ENCODE data around the gene HES5.

Gene HES5

GRCh38 chr1:2556277-2556677, 26.2 kb upstream of the HES5 start, which contains the start of gene TNFRSF14:
TNFRSF14 (plus strand) TSS chr1:2556371; CDS start chr1:2556665, 294 bp downstream.
- Histone ChIP-seq H2AFZ (ENCODE audit: low read depth, low read length) (no peak within 1 kb of the TSS; the same call in 1 of the 2 replicates), H3K36me3 (replicated peaks; ENCODE audit: low read depth, low read length) (peaks cover 14% of the 10 kb centered on the region), H3K9me3 (ENCODE audit: insufficient read depth, low read length) (no peaks in the 10 kb centered on the region), H3K9ac (ENCODE audit: low read length) (peak within 1 kb of the TSS; percentile 99), H3K4me1 (ENCODE audit: low read length) (peaks cover 34% of the 10 kb centered on the region), H4K20me1 (ENCODE audit: insufficient read depth, low read length) (no peaks in the 10 kb centered on the region), H3K4me3 (ENCODE audit: low read length) (peak within 1 kb of the TSS; percentile 97), H3K27me3 (ENCODE audit: low read depth, low read length) (no peaks in the 10 kb centered on the region), H3K27ac (ENCODE audit: low read length) (peak within 1 kb of the TSS; percentile 77), H3K4me2 (ENCODE audit: low read length) (peak within 1 kb of the TSS; percentile 99), H3K79me2 (ENCODE audit: low read length) (no peaks in the 10 kb centered on the region; the same call in 1 of the 2 replicates)
- TF ChIP-seq CTCF (IDR thresholded peaks at IDR 0.05; ENCODE audit: low read depth, low read length) (no peak), EZH2phosphoT487 (IDR thresholded peaks at IDR 0.05; ENCODE audit: low read depth) (no peak)

- Histone ChIP-seq H3K4me1 (ENCODE audit: low read length) (peaks cover 39% of the 10 kb centered on the region), H3K4me3 (ENCODE audit: low read length) (peak overlapping the region; percentile 97), H3K4me2 (ENCODE audit: low read length) (peak overlapping the region; percentile 99), H3K27ac (ENCODE audit: low read length) (peak overlapping the region; percentile 77), H3K9ac (ENCODE audit: low read length) (peak overlapping the region; percentile 99), H3K9me3 (ENCODE audit: insufficient read depth, low read length) (no peaks in the 10 kb centered on the region), H2AFZ (ENCODE audit: low read depth, low read length) (no peak overlapping the region), H4K20me1 (ENCODE audit: insufficient read depth, low read length) (no peaks in the 10 kb centered on the region), H3K27me3 (ENCODE audit: low read depth, low read length) (no peaks in the 10 kb centered on the region), H3K36me3 (replicated peaks; ENCODE audit: low read depth, low read length) (peaks cover 14% of the 10 kb centered on the region), H3K79me2 (ENCODE audit: low read length) (no peaks in the 10 kb centered on the region; the same call in 1 of the 2 replicates)
- TF ChIP-seq EZH2phosphoT487 (IDR thresholded peaks at IDR 0.05; ENCODE audit: low read depth) (no peak), CTCF (IDR thresholded peaks at IDR 0.05; ENCODE audit: low read depth, low read length) (no peak)
These were observed 25.7 kb upstream of the HES5 start for GRCh38 chr1:2555634-2556276.

GRCh38 chr1:2554621-2555387, 24.7 kb upstream of the HES5 start:
- H3K79me2 ChIP-seq (ENCODE audit: low read length): no peaks in the 10 kb centered on the region; the same call in 1 of the 2 replicates
- H3K9me3 ChIP-seq (ENCODE audit: insufficient read depth, low read length): no peaks in the 10 kb centered on the region
- H3K27ac ChIP-seq (ENCODE audit: low read length): peak overlapping the region; percentile 77
- TF ChIP-seq EZH2phosphoT487 (IDR thresholded peaks at IDR 0.05; ENCODE audit: low read depth): no peak
- TF ChIP-seq CTCF (IDR thresholded peaks at IDR 0.05; ENCODE audit: low read depth, low read length): peak; percentile 81
- H2AFZ ChIP-seq (ENCODE audit: low read depth, low read length): no peak overlapping the region
- H4K20me1 ChIP-seq (ENCODE audit: insufficient read depth, low read length): no peaks in the 10 kb centered on the region
- peak overlapping the region; percentile 99 for H3K4me2 ChIP-seq (ENCODE audit: low read length)
- H3K27me3 ChIP-seq (ENCODE audit: low read depth, low read length): no peaks in the 10 kb centered on the region
- peaks cover 48% of the 10 kb centered on the region for H3K4me1 ChIP-seq (ENCODE audit: low read length)
- H3K9ac ChIP-seq (ENCODE audit: low read length): peak overlapping the region; percentile 99
- H3K36me3 ChIP-seq (replicated peaks; ENCODE audit: low read depth, low read length): peaks cover 14% of the 10 kb centered on the region
- peak overlapping the region; percentile 97 for H3K4me3 ChIP-seq (ENCODE audit: low read length)
